A673 (cell line): ENCODE measurements around the gene CAPZB.

Experiments used
- CTCF ChIP-seq: fragments of 300-800, 200-600 bp; sonication (generic); conservative IDR thresholded peaks from 2 replicates; pipeline ENCODE4 v1.5.1; 2017; ENCODE audit warnings: low read depth, mild to moderate bottlenecking, antibody characterized with exemption, low read length, moderate library complexity, mixed read lengths
- EZH2 ChIP-seq: fragments of 200-600 bp; sonication (generic); IDR thresholded peaks from 2 replicates; pipeline ENCODE4 v1.6.1; 2017; ENCODE audit warnings: borderline replicate concordance, low read depth, mild to moderate bottlenecking, mixed read lengths, antibody characterized with exemption, low read length; ENCODE audit not compliant: poor library complexity, severe bottlenecking

GRCh38 chr1:19381261-19381660 lies 104.1 kb downstream of the CAPZB start:
- no peak for TF ChIP-seq CTCF
- no peak for TF ChIP-seq EZH2
